ENCODE results near the gene G6PD.
A peak's percentile ranks its signal among the peaks of the same experiment; 100 is the strongest.
"Not testable (repeated sequence)": the region's sequence is repeated elsewhere in the genome, so short reads cannot be mapped to it uniquely, and the experiment has no call there.

Gene G6PD

GRCh38 chrX:154542723-154543424, 3.8 kb downstream of the G6PD start:
- DNase-seq (ENCODE audit: low read depth in 3 of 3) = no peak

DNA sequence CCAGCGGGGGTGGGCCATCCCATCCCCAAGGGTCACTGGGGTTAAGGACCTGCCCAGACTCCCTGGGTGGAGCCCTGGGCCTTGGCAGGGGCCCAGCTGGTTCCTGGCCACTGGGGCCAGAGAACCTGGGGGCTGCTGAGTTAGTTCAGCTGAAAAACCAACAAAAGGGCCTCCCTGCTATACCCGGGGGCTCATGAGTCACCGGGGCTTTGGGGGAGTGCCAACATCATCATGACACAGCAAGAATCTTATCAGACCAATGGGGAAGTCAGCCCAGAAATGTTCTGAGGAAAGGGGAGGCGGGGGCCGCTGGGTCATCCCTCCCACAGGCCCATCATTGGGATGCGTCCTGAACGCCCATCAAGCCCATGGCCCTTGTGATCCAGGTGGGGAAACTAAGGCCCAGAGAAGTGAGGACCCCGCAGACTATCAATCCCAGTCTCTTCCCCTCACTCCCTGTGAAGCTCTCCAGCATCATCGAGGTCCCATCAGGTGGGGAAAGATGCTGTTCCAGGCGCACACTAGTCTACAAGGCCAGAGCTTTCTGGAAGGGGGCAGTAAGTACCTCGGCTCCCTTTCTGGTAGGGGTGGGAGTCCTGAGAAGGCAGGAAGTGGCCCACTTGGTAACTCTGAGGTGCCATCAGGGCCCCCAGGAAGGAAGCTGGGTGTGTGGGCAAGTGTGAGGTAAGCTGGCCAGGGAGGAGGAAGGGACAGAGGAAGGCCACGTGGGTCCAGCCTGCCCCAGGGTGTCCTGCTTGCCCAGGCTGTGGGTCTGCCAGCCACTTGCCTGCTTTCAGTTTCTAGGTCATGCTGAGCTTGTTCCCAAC, 4.5 kb downstream of the G6PD start:
- peak in 1 of 3 donors; percentile 28 for DNase-seq (ENCODE audit: low read depth in 3 of 3)

DNA sequence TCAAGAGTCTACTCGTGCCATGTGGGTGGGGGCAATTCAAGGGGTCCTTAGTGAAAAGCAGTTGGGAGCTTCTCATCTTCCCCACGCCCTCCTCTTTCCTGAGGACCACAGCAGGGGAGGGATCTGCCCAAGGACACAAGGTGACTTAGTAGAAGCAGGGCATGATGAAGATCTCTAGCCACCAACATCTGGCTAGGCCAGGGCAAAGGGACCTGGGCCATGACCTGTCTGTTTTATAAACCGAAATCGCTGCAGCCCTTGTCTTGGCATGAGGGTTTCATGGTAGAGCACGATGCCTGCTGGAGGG, 5.1 kb downstream of the G6PD start:
- no peak for DNase-seq (ENCODE audit: low read depth in 3 of 3)

- no peak for DNase-seq (ENCODE audit: low read depth in 3 of 3)
Observed at GRCh38 chrX:154540897-154541535, 5.6 kb downstream of the G6PD start.

DNA sequence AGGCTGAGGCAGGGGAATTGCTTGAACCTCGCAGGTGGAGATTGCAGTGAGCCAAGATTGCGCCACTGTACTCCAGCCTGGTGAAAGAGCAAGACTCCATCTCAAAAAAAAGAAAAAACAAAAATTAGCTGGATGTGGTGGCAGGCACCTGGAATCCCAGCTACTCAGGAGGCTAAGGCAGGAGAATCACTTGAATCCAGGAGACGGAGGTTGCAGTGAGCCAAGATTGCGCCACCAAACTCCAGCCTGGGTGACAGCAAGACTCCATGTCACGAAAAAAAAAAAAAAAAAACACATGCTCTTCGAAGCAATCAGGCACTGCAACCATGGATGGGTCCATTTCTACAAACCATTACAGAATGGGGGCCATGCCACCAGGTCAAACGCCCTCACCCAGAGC, 6.3 kb downstream of the G6PD start:
- not testable (repeated sequence) for DNase-seq (ENCODE audit: low read depth in 3 of 3)

GRCh38 chrX:154539077-154539476, 7.6 kb downstream of the G6PD start:
- DNase-seq (ENCODE audit: low read depth in 3 of 3) = no peak

- no peak for DNase-seq (ENCODE audit: low read depth in 3 of 3)
Observed at GRCh38 chrX:154535892-154536291, 10.8 kb downstream of the G6PD start.

DNA sequence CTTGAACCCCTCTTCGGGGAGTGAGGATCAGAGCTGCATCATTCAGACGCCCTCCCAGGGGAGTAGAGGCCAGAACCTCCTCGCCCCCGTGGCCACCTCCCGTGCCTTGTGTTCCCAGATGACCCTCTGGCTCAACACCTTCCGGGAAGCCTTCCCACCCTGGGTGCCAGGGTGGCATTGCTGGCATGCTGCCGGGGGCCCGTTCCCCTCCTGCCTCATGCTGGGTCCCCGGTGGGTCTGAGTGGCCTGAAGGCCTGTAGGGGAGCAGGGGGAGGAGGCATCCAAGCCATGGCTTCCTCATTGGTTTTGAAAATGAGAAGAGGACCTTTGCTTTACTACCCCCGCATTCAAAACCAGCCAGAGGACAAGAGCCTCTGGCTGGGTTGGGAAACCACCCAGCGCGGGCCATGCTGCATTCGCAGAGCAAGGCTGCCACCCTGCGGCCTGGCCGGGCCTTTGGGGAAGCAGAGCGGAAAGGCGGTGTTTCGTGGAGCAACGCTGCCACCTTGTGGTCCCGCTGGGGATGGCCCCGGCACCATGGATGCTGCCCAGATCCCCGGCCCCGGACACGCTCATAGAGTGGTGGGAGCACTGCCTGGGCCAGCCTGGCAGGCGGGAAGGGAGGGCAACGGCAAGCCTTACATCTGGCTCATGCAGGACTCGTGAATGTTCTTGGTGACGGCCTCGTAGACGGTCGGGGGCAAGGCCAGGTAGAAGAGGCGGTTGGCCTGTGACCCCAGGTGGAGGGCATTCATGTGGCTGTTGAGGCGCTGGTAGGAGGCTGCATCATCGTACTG, 11.9 kb downstream of the G6PD start:
- DNase-seq (ENCODE audit: low read depth in 3 of 3) = peak; percentile 69 to 86 (median 80)

GRCh38 chrX:154532690-154533089, 14.0 kb downstream of the G6PD start:
- no peak for DNase-seq (ENCODE audit: low read depth in 3 of 3)

- no peak for DNase-seq (ENCODE audit: low read depth in 3 of 3)
Observed at GRCh38 chrX:154531626-154532025, 15.0 kb downstream of the G6PD start.

- no peak for DNase-seq (ENCODE audit: low read depth in 3 of 3)
Observed at GRCh38 chrX:154530286-154530685, 16.4 kb downstream of the G6PD start.

GRCh38 chrX:154529206-154529612, 17.4 kb downstream of the G6PD start:
- no peak for DNase-seq (ENCODE audit: low read depth in 3 of 3)

DNA sequence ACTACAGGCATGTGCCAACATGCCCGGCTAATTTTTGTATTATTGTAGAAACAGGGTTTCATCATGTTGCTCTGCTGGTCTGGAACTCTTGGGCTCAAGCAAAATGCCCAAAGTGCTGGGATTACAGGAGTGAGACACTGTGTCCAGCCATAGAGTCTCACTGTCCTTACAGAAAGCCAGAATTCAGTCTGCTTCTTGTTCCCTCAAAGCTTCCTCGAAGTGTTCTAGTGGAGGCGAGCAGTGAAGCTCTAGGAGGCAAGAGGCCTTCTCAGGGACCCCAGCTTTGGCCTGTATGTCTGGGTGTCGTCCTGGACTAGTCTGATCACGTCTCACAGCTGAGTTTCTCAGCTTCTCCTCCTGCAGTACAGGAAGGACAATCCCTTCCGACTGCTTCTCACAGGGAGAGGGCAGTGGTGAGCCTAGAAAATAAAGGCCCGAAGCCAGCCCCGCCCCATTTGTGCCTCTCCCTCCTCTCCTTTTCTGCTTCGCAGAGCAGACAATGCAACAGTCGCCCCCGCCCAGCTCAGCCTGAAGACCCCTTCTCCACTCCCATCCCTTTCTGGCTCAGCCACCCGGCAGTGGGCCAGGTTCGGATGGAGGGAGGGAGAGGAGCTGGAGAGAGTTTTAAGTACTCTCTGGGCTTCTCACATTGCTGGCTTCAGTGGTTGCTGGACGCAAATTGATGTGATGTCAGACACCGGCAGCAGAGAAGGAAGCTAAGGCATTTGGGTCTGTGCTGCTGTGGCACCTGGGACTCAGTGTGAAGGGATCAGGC, 19.6 kb downstream of the G6PD start:
- peak; percentile 27 to 64 (median 35) for DNase-seq (ENCODE audit: low read depth in 3 of 3)

DNA sequence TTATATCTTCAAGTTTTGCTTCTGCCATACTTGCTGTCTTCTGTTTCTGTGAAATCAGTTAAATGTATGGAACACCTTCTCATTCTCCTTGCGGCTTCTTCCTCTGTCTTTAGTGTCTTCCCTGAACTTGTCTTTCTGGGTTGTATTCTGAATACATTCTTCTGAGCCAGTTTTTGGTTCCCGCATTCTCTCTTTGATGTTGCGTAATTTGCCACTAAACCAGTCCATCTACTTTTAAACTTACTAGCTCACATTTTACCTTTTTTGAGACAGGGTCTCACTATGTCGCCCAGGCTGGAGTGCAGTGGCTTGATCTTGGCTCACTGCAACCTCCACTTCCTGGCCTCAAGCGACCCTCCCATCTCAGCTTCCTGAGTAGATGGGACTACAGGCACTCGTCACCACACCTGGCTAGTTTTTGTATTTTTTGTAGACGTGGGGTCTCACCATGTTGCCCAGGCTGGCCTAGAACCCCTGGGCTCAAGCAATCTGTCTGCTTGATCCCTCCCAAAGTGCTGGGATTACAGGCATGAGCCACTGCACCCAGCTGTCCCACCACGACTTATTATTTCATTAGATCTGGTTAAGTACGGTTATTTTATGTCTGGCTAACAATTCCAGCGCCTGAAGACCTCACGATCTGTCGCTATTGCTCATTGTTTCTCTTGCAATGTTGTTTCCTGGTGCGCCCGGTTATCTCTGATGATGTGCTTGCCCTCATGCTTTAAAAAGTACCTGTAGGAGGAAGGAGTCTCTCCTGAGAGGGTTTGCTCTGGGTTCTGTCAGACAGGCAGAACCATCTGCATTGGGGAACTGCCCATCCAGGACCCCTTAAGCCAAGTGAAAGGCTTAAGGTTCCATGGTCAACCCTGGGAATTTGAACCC, 20.8 kb downstream of the G6PD start:
- DNase-seq (ENCODE audit: low read depth in 3 of 3) = no peak

DNA sequence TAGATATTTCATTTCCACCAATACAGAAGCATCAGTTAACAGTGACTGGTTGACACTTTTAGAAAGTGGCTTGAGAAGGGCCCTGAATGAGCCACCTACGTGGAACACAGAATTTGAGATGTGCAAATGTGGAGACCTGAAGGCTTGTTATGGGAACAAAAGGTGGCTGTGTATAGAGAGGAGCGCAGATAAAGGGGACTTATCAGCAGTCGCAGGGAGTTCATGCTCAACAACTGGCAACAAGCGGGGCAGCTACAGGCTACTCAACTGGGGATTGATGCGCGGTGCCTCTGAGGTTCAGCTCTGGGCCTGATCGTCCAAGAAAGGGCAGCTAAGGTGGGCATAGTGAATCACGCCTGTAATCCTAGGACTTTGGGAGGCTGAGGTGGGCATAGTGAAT, 27.3 kb downstream of the G6PD start:
- no peak for DNase-seq (ENCODE audit: low read depth in 3 of 3)

DNA sequence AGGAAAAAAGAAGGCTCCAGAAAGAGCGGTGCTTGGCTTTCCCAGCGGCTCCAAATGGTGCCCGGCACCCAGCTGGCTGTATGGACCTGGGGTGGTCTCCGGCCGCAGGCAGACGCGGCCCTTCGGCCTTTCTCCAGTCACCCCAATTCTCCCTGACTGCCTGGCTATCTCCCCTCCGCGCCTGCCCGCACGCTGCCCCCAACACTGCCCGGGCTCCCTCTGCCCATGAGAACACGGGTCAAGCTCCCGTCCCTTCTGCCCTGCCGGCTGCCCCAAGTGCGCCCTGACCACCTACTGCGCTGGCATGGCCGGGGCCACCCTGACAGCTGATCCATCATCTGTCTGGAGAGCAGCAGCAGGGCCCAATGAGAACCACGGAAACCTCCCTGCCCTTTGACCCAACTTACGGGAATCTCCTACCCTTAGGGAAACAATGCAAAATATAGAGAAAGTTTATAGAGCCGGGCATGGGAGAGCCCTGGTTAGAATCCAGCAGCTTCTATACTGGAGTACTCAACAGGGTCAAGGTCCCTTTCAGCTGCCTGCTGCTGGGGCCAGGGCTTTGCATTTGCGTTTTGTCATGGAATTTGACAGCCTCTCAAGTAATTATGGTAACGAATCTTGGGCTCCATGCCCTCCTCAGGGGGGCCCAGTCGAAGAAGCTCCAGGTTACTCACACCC, 29.4 kb downstream of the G6PD start:
- no peak for DNase-seq (ENCODE audit: low read depth in 3 of 3)

- no peak for DNase-seq (ENCODE audit: low read depth in 3 of 3)
Observed at GRCh38 chrX:154516656-154517100, 30.0 kb downstream of the G6PD start.

DNA sequence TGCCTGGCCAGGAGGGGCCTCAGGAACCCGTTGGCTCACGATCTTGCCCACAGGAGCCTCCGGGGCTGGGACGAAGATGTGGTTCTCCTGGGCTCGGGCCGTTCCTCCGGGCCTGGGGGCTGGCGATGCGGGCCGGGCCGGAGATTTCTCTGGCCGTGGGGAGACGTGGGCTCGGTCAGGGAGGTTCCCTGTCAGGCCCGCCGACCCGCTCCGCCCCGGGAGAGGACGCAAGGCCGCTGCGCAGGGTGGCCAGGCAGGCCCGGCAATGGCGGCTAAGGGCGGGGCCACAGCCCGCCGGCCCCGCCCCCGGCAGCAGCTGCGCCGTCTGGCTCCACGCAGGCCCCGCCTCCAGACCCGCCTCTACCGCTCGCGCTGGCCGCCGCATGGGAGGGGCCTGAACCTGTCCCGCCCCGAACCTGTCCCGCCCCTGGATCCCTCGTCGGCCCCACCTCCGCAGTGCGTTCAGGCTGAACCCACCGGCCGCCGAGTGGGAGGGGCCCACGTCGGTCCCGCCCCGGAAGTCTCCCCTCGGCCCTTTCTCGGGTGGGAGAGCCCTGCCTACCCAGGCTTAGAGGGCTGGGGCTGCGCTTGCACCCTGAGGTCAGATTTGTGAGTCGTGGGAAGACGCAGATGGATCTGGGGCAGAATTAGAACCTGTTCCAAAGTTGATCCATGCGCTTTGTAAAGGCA, 30.5 kb downstream of the G6PD start, which contains the start of gene FAM3A:
Gene FAM3A (minus strand): TSS at position 267 of the 690 bp plus-strand sequence. CDS start 460 bp downstream, outside the sequence.
- peak; percentile 82 to 90 (median 90) for DNase-seq (ENCODE audit: low read depth in 3 of 3)

Measured in stimulated activated CD4-positive, alpha-beta T cell treated with anti-CD3 and anti-CD28 coated beads, TNF-alpha, amount 100 ng/mL, for 48 hours (primary cell).